GM13977 (cell line): Measurements from ENCODE around the gene ZNF423.

Source experiments
- DNase-seq: peaks from one replicate; pipeline ENCODE4 v3.0.0; 2012; ENCODE audit warnings: low spot score
- CTCF ChIP-seq: IDR thresholded peaks from 2 replicates; pipeline ENCODE4 v1.5.1; 2012; ENCODE audit warnings: mild to moderate bottlenecking, control low read depth; ENCODE audit not compliant: insufficient read depth; ENCODE audit errors: extremely low read depth, missing control alignments
- in situ Hi-C: fragments of 300-500 bp; cut with MboI; formaldehyde crosslinking; loops from one replicate; pipeline ENCODE4 v1.12.0; 2022; ENCODE audit warnings: low sequenced_read_pairs, low pct_unique_long_range_greater_than_20kb, mixed read lengths, inconsistent platforms; ENCODE audit not compliant: unreplicated experiment

Gene ZNF423

GRCh38 chr16:49599704-49600103 lies 256.2 kb downstream of the ZNF423 start:
- in situ Hi-C loops = no loop called here
- TF ChIP-seq CTCF = no peak
- no peak for DNase-seq

- no peak for TF ChIP-seq CTCF
- no peak for DNase-seq
- in situ Hi-C loops = no loop called here
Observed at GRCh38 chr16:49599281-49599680, 256.6 kb downstream of the ZNF423 start.

GRCh38 chr16:49598383-49599170 lies 257.3 kb downstream of the ZNF423 start:
- peak; percentile 73 for DNase-seq
- in situ Hi-C loops = no loop called here
- TF ChIP-seq CTCF = no peak

GRCh38 chr16:49597796-49598195 lies 258.1 kb downstream of the ZNF423 start:
- DNase-seq = no peak
- in situ Hi-C loops = no loop called here
- TF ChIP-seq CTCF = no peak

GRCh38 chr16:49596648-49597291 lies 259.1 kb downstream of the ZNF423 start:
- TF ChIP-seq CTCF = no peak
- DNase-seq = no peak
- in situ Hi-C loops = no loop called here

GRCh38 chr16:49596068-49596467 lies 259.8 kb downstream of the ZNF423 start:
- in situ Hi-C loops = no loop called here
- no peak for DNase-seq
- TF ChIP-seq CTCF = no peak
